Right cardiac atrium (tissue), 5 donors: ENCODE results near the gene SATB2. TPM values are rescaled to one million over a fixed set of nuclear protein-coding genes. Genes with fewer than 3 reads are reported as not detected.

ENCODE experiments used
- ATAC-seq, 2 donors: fragments of 200-7000 bp; cut with Tn5 transposase; one replicate each; pipeline versions ENCODE4 v1.8.0 to v1.9.1; 2020; ENCODE audit warnings: moderate library complexity in 2 of 2, mild to moderate bottlenecking in 1 of 2
- DNase-seq, 3 donors: peaks; one replicate each; pipeline ENCODE4 v3.0.0-alpha.2; 2020
- H3K27ac ChIP-seq: one replicate; pipeline ENCODE4 v1.5.1; 2013; ENCODE audit warnings: mild to moderate bottlenecking, low read length, control low read depth, moderate library complexity
- H3K27me3 ChIP-seq: one replicate; pipeline ENCODE4 v1.6.1; 2013; ENCODE audit not compliant: control insufficient read depth, insufficient read depth
- H3K4me1 ChIP-seq: one replicate; pipeline ENCODE4 v1.6.1; 2013; ENCODE audit warnings: low read length; ENCODE audit not compliant: control insufficient read depth, insufficient read depth
- H3K4me3 ChIP-seq: one replicate; pipeline ENCODE4 v1.5.1; 2013; ENCODE audit warnings: low read length, control low read depth
- H3K9me3 ChIP-seq: one replicate; pipeline ENCODE4 v1.6.1; 2013; ENCODE audit warnings: low read length; ENCODE audit not compliant: control insufficient read depth
- WGBS: extraction: QIAGEN DNeasy Blood & Tissue Kit; methylation state at CpG from one replicate; pipeline ENCODE4 v1.1.7; 2013; 5-methylcytosine and 5-hydroxymethylcytosine counted together
- intact Hi-C, 4 donors: fragments of 100-400 bp; cut with DNase I; formaldehyde crosslinking; loops; one replicate each; pipeline versions ENCODE4 v1.11.0 to v1.14.0; 2022 to 2023
- polyA plus RNA-seq: library from polyadenylated mRNA; stranded (reverse); fragments of 200-250 nt; gene quantifications from one replicate; pipeline ENCODE4 v1.2.3, GENCODE V29; 2013
- total RNA-seq, 4 donors: library from RNA; stranded (reverse); fragmentation: NEBNext Ultra II Directional; extraction: Animal tissue kit (Norgen Biotek cat#: 25700); gene quantifications; one replicate each; pipeline ENCODE4 v1.2.1, GENCODE V29; 2021
- donor health status: healthy with polysubstance abuse.
- donor health status: DM: no; HTN: yes; CAD: no.
- donor health status: DM: no; HTN: no; CAD: no.
- donor health status: DM: no; HTN: yes; CAD: no; lungs with severe emphysema.
- donor health status: DM: yes; HTN: yes; CAD: no.

Gene SATB2
- total and polyA plus RNA-seq, 5 donors, result 0.75 to 2.2 (median 1.7) TPM

DNA sequence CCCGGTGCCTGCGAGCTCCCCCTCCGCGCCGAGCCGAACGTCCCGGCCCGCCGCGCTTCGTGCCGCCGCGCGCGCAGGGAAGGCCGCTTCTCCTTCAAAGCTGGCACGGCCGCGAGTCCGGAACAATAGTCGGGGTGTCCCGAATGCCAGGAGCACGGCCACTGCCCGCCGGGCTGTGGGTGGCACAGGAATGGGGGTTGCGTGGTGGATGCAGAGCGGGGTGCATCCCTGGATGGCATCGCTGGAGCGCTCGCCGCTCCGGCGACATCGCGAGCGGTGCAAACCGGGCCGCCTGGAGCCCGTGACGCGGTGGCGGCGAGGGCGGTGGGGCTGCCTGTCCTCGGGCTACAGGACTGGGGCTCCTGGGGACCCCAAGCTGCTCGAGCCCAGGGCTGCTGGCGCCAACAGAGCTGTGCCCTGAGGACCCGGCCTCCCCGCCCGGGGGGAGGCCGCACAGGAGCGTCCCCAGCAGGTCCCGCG, 1.1 kb upstream of the SATB2 start:
- Histone ChIP-seq H3K27ac (peak overlapping the region; percentile 48), H3K4me1 (peaks cover 4% of the 10 kb centered on the region), H3K9me3 (no peaks in the 10 kb centered on the region), H3K27me3 (peaks cover 6% of the 10 kb centered on the region), H3K4me3 (peak overlapping the region; percentile 96)
- intact Hi-C loops, result no loop called here
- under 1% methylated on average over 56 of the region's 56 CpGs for WGBS
- DNase-seq (peak; percentile 38 to 72 (median 67)), ATAC-seq (peak; percentile 49 to 59)

DNA sequence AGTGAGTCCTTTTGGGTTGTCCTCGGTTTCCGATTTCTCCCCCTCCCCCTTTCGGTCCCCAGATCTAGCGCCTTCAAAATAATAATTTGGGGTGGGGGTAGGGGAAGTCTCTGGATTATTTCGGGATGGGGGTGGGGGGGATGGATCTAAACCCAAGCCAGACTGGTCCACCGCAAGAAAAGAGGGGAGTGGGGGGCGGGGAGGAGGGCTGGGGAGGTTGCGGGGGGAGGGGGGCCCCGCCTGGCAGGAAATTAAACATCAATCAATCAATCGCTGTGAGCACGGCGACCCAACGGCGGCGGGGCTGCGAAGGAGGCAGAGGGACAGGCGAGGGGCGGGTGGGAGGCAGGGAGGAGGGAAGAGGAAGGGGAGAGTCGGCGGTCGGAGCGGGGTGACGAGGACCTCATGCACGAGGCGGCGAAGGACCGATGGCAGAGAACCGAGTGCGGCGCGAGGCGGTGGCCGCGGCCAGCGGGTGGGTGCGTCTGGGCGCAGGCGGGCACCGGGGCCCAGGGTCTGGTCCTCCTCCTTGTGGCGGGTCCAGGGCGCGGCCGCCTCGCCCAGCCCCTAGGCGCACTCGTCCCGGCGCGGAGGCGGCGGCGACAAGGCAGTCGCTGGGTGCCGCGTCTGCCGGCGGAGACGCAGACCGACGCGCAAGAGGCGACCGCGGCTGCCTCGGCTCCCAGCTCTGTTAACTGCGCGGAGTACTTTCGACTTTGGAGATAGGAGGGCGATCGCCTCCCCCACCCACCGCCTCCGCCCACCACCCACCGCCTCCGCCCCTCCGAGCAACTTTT, 468 bp upstream of the SATB2 start:
- Histone ChIP-seq H3K27me3 (peaks cover 6% of the 10 kb centered on the region), H3K4me1 (peaks cover 4% of the 10 kb centered on the region), H3K4me3 (peak overlapping the region; percentile 96), H3K9me3 (no peaks in the 10 kb centered on the region), H3K27ac (no peak overlapping the region)
- ATAC-seq, result peak; percentile 6 to 30
- DNase-seq, result peak in 2 of 3 donors; percentile 52 to 63
- intact Hi-C loops, result no loop called here
- WGBS, result 1% methylated on average over 75 of the region's 75 CpGs

DNA sequence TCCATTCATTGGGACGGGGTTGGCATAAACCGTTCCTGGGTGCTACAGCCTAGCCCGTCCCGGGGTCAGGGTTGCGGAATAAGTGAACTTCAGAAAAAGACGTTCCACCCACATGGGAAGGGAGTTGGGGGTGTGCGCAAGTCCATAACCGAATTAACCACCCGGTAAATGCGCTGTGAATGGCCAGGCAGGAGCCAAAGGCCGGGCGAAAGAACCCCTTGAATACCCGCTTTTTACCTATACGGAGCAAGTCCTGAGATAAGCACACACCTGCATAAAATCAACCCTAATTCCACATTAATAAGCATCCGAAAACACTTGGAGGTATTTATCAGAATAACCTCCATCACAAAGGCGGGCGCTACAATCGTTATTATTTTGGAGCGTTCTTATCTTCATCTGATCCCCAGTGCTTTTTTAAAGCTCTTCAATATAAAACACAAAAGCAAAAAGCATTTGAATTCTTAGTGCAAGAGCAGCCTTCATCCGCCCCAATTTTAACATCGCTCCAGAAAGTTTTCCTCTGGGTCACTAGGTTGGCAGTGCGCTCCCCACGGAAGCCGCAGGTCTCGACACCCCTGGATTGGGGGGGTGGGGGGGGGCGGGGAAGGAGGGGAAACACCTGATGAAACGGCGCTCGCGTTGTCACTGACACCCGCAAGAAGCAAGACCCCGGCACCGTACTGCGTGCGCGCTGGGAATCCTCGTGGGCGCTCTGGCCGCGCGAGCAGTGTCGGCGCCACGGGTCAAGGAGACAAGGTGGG, 1.2 kb downstream of the SATB2 start:
- Histone ChIP-seq H3K27ac (no peak overlapping the region), H3K27me3 (peaks cover 14% of the 10 kb centered on the region), H3K9me3 (no peaks in the 10 kb centered on the region), H3K4me1 (peaks cover 4% of the 10 kb centered on the region), H3K4me3 (peak overlapping the region; percentile 96)
- ATAC-seq (no peak), DNase-seq (no peak)
- intact Hi-C loops, result no loop called here
- WGBS, result 4% methylated on average over 44 of the region's 44 CpGs

DNA sequence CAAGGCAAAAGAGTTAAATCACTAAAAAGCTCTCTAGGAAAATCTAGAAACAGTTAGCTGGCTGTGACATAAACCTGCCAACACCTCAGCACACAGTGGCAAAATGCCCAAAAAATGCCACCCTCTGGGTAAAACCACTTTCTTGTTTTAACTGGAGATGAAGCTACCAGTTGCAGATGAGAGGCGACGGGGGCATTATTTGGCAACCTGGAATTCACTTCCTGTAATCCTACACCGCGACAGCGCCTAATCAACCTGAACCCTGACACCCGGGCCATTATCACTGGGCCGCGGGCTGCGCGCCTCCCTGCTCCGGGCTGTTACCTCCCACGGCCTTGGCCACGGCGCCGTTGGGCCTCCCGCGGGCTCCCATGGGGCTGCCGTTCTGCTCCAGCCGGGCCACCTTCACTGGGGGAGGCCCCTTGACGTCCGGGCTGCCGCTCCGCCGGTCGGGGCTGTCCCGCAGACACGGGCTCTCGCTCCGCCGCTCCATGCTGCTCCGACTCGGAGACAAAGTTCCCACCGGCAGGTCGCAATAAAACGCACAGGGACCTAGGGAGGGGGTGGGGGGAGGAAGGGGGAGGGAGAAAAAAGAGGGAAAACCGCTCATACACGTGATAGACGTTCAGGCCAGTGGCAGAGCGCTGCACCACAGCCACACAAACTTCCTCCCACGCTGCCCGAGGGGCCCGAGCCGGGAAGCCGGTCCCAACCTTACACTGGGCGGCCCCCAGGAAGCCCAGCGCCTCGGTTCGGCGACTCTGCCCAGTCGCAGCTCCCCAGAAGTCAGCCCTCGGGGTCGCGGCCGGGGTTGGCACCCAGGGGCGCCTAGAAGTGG, 2.0 kb downstream of the SATB2 start:
- Histone ChIP-seq H3K4me1 (peaks cover 4% of the 10 kb centered on the region), H3K27ac (no peak overlapping the region), H3K9me3 (no peaks in the 10 kb centered on the region), H3K27me3 (peaks cover 14% of the 10 kb centered on the region), H3K4me3 (peak overlapping the region; percentile 43)
- WGBS, result 2% methylated on average over 55 of the region's 55 CpGs
- DNase-seq, result peak in 1 of 3 donors; percentile 49
- ATAC-seq, result no peak
- intact Hi-C loops, result no loop called here

DNA sequence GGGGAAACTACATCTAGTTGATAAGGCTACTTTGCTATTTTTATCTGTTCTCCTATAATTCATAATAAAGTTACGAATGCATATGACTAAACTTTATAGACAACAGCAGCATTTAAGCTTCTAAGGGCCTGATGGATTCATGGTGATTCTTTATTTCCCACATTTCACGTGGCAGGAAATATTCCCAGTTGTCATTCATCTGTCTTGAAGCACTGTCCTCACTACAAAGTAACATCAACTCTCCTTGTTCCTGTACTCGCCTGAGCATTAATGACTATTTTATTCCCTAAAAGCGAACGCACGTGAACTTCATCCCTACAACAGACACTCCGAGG, 2.6 kb downstream of the SATB2 start:
- 44% methylated on average over 7 of the region's 7 CpGs for WGBS
- Histone ChIP-seq H3K4me1 (peaks cover 4% of the 10 kb centered on the region), H3K27me3 (peaks cover 14% of the 10 kb centered on the region), H3K4me3 (peak overlapping the region; percentile 43), H3K27ac (no peak overlapping the region), H3K9me3 (no peaks in the 10 kb centered on the region)
- intact Hi-C loops, result no loop called here
- ATAC-seq, result no peak
- DNase-seq, result no peak

DNA sequence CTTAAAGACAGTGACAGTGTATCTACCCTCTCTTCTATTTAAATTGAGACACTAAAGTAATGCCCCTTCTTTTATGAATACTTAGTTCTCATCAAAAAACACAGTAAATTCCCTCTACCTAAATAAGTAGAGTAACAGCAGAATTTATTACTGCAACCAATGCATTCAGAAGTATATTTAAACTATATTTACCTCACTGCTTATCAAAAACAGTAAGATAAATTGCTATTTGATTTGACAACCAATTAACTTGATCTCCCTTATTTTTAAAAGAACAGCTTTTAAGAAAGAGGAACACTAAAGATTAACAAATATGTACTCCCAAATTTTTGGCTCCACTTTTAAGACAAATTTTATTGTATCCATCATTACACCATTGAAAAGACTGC, 4.8 kb downstream of the SATB2 start:
- ATAC-seq, result no peak
- Histone ChIP-seq H3K27ac (no peak overlapping the region), H3K4me1 (peaks cover 4% of the 10 kb centered on the region), H3K9me3 (no peaks in the 10 kb centered on the region), H3K27me3 (peaks cover 14% of the 10 kb centered on the region), H3K4me3 (no peak overlapping the region)
- DNase-seq, result no peak
- intact Hi-C loops, result no loop called here

DNA sequence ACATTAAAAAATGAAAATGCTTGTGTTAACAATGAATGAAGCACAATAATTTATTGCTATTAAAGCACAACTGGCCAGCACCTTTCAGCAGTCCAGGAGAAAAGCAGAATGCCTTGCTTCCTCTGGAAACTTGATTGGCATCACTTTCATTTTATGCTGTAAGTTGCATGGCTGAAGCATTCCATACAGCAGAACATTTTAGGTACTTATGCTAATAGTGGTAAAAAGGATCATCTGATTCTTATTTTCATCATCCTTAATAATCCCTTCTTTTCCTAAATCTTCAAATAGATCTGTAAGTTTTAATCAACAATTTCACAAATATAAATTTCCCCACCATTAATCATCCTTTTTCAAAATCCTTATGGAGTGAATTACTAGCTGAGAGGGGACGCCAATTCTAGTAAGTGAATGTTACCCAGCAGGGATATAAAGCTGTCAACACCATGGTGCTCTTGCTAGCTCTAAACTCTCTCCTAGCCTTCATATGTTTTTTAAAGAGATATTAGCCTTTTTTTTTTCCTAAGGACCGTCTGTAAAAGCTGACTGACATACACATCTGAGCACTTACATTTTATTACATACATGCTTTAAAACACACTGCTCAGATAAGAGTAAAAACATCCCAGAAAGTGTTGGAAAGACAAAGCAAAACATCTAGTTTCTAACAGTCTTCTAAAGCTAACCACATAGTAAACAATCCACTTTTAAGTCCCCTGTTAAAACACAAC, 5.3 kb downstream of the SATB2 start:
- Histone ChIP-seq H3K4me1 (peaks cover 4% of the 10 kb centered on the region), H3K27me3 (peaks cover 14% of the 10 kb centered on the region), H3K27ac (no peak overlapping the region), H3K9me3 (no peaks in the 10 kb centered on the region), H3K4me3 (no peak overlapping the region)
- ATAC-seq (no peak), DNase-seq (no peak)
- 72% methylated on average over 2 of the region's 2 CpGs for WGBS
- intact Hi-C loops, result no loop called here

DNA sequence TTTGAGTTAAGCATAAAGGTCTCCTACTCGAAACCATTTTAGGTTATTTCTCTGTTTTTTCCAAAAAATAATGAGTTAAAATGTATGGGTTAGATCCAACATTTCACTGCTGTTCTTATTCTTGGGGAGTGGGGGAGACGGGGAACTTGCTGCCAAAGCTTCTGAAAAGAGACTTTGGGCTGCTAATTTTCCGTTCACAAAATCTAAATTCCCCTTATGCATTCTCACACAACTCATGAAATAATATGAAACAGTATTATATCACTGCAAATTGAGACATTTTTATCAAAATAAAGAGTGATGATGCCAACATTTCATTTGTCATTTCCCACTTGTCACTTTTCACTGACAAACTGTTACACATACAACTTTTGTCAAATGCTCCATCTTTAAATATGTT, 7.8 kb downstream of the SATB2 start:
- WGBS, result 90% methylated on average over 3 of the region's 3 CpGs
- no peak overlapping the region for H3K4me3 ChIP-seq
- DNase-seq (no peak), ATAC-seq (no peak)
- intact Hi-C loops, result no loop called here
- H3K4me1 ChIP-seq, result no peaks in the 10 kb centered on the region
- no peaks in the 10 kb centered on the region for H3K9me3 ChIP-seq
- no peak overlapping the region for H3K27ac ChIP-seq
- peaks cover 10% of the 10 kb centered on the region for H3K27me3 ChIP-seq

DNA sequence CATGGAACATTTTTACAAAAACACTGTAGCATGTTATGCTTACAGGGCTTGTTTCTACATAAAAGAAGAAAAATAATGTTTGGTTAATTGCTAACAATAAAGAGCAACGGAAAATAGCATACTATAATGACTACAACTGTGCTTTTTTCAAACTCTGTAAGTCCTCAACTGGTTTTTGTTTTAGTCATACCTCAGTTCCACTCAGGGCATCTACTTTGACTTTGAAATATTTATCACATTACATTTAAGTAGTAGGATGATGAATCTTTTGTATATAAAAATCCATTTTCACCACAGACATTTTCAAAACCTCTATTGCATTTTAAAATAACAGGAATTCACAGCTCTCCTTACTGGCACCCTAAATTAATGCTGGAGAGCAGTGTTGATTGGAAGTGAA, 8.3 kb downstream of the SATB2 start:
- intact Hi-C loops, result no loop called here
- Histone ChIP-seq H3K27ac (no peak overlapping the region), H3K4me1 (no peaks in the 10 kb centered on the region), H3K9me3 (no peaks in the 10 kb centered on the region), H3K4me3 (no peak overlapping the region), H3K27me3 (peaks cover 10% of the 10 kb centered on the region)
- no peak for ATAC-seq
- 80% methylated on average over 1 of the region's 1 CpG for WGBS
- no peak for DNase-seq

DNA sequence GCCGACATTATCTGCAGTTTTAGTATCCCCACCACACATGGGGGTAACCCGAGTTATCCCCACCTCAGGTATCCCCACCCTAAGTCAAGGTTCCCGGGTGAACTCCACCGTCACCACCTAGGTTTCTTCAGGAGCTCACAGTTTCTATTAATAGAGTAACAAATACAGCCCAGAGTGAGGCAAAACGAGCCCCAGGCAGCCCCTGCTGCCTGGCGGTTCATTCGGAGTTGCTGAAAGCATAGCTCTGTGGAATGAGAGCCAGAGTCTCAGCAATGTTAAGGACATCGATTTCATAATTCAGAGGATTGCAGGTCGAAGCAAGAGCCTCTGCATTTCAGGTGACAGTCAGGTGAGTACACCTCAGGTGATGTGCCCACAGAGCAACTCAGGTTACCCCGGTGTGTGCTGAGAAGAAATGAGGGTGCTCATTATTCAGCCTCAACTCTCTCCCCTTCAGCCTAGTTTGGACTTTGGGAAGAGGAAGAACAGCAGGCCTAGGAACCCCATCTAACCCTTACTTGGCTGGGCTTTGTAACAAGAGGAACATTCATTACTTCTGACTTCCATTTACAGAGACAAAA, 10.7 kb downstream of the SATB2 start:
- Histone ChIP-seq H3K27ac (no peak overlapping the region), H3K9me3 (no peaks in the 10 kb centered on the region), H3K27me3 (peaks cover under 1% of the 10 kb centered on the region), H3K4me1 (no peaks in the 10 kb centered on the region), H3K4me3 (no peak overlapping the region)
- intact Hi-C loops, result no loop called here
- WGBS, result 69% methylated on average over 10 of the region's 10 CpGs
- ATAC-seq, result no peak
- DNase-seq, result no peak
